K562 (cell line): ENCODE results near the gene GRWD1. TPM values are rescaled to one million over a fixed set of nuclear protein-coding genes. Genes with fewer than 3 reads are reported as not detected.

ENCODE experiments used
- ATAC-seq: fragments of 200-7000 bp; cut with Tn5 transposase; 3 replicates; pipeline ENCODE4 v1.9.1; 2020; ENCODE audit warnings: moderate library complexity
- BruUV-seq: library from RNA; stranded (reverse); fragments of 400-500 nt; replicated peaks from 2 replicates; lab custom pipeline; 2021; lab: Mats Ljungman, UMichigan
- CTCF ChIA-PET: fragments of 300-600 bp; formaldehyde crosslinking; extraction: SDS; loops from one replicate; lab custom pipeline; 2021; ENCODE audit warnings: low intra/inter-chr PET ratio; lab: Yijun Ruan, JAX
- POLR2A ChIA-PET: fragments of 300-600, 350-650 bp; sonication (Branson Sonifier 250); formaldehyde crosslinking; extraction: SDS; loops from one replicate; lab custom pipeline; 2021; ENCODE audit warnings: antibody characterized with exemption, inconsistent platforms; lab: Yijun Ruan, JAX
- DNase-seq, 4 experiments: peaks; one replicate each; pipeline versions ENCODE4 v3.0.0 to v3.0.0-alpha.2; 2011 to 2018; ENCODE audit warnings: low spot score in 3 of 4, mixed read lengths in 3 of 4; ENCODE audit errors: extremely low read depth in 1 of 4
- FAIRE-seq: peaks from 2 replicates; lab custom pipeline; 2011; peaks lifted over from hg19 to GRCh38; lab: Jason Lieb, UNC
- H2AFZ ChIP-seq: 2 replicates; pipeline ENCODE4 v1.6.0; 2011; ENCODE audit warnings: low read depth, low read length, control low read depth, inconsistent platforms
- H3K27ac ChIP-seq: fragments of 200-600 bp; 3 replicates; pipeline ENCODE4 v1.8.0; 2011; ENCODE audit warnings: low read depth, mild to moderate bottlenecking, control low read depth, inconsistent platforms, low read length, moderate library complexity, mixed read lengths; ENCODE audit errors: extremely low read depth
- H3K27me3 ChIP-seq, 2 experiments: fragments of 300-600 bp in 1 of 2; 2 replicates in 1 of 2; 3 replicates in 1 of 2; pipeline versions ENCODE4 v1.6.0 to v1.8.0; 2011; ENCODE audit warnings: inconsistent platforms in 2 of 2, low read length in 2 of 2, mild to moderate bottlenecking in 1 of 2, mixed read lengths in 1 of 2, moderate library complexity in 1 of 2; ENCODE audit not compliant: control insufficient read depth in 2 of 2, insufficient read depth in 2 of 2
- H3K36me3 ChIP-seq: fragments of 300-600 bp; 3 replicates; pipeline ENCODE4 v1.8.0; 2011; ENCODE audit warnings: mild to moderate bottlenecking, low read length, inconsistent platforms; ENCODE audit not compliant: control insufficient read depth, insufficient read depth
- H3K4me1 ChIP-seq, 2 experiments: fragments of 200-600 bp in 1 of 2; replicated peaks in 1 of 2; 2 replicates in 1 of 2; 3 replicates in 1 of 2; pipeline versions ENCODE4 v1.5.1 to v1.8.0; 2011; ENCODE audit warnings: inconsistent platforms in 2 of 2, low read length in 2 of 2, mild to moderate bottlenecking in 1 of 2, mixed read lengths in 1 of 2, moderate library complexity in 1 of 2; ENCODE audit not compliant: control insufficient read depth in 2 of 2, insufficient read depth in 2 of 2
- H3K4me2 ChIP-seq: 2 replicates; pipeline ENCODE4 v1.6.1; 2011; ENCODE audit warnings: low read length, control low read depth, inconsistent platforms, mixed read lengths; ENCODE audit not compliant: insufficient read depth
- H3K4me3 ChIP-seq: fragments of 200-600 bp; sonication (generic), shearing (Covaris generic); 2 replicates; pipeline ENCODE4 v1.5.1; 2016; ENCODE audit warnings: control low read depth, inconsistent platforms
- H3K79me2 ChIP-seq: fragments of 200-600 bp; 3 replicates; pipeline ENCODE4 v1.8.0; 2011; ENCODE audit warnings: low read length, inconsistent platforms; ENCODE audit not compliant: control insufficient read depth, insufficient read depth
- H3K9ac ChIP-seq, 2 experiments: 2 replicates each; pipeline versions ENCODE4 v1.6.0 to v1.6.1; 2011; ENCODE audit warnings: low read depth in 2 of 2, low read length in 2 of 2, control low read depth in 1 of 2, inconsistent platforms in 1 of 2, mild to moderate bottlenecking in 1 of 2, mixed read lengths in 1 of 2; ENCODE audit not compliant: insufficient read depth in 1 of 2
- H3K9me1 ChIP-seq: one replicate; pipeline ENCODE4 v1.6.0; 2011; ENCODE audit warnings: inconsistent platforms, mild to moderate bottlenecking, low read length, moderate library complexity; ENCODE audit not compliant: control insufficient read depth, insufficient read depth
- H3K9me3 ChIP-seq: replicated peaks from 2 replicates; pipeline ENCODE4 v1.5.1; 2011; ENCODE audit warnings: low read depth, low read length, inconsistent platforms; ENCODE audit not compliant: control insufficient read depth, insufficient read depth
- H4K20me1 ChIP-seq: replicated peaks from 2 replicates; pipeline ENCODE4 v1.6.1; 2011; ENCODE audit warnings: low read length, inconsistent platforms, mixed read lengths; ENCODE audit not compliant: control insufficient read depth, insufficient read depth
- POLR2B ChIP-seq: fragments of 450-650 bp; IDR thresholded peaks from 2 replicates; pipeline ENCODE4 v1.6.1; 2018; ENCODE audit warnings: low read depth; ENCODE audit not compliant: partially characterized antibody
- POLR2G ChIP-seq: fragments of 200-400 bp; formaldehyde crosslinking; IDR thresholded peaks from 2 replicates; pipeline ENCODE4 v1.6.1; 2017; ENCODE audit warnings: low read depth, mild to moderate bottlenecking, antibody characterized with exemption, low read length, moderate library complexity
- RBFOX2 ChIP-seq: fragments of 200-400 bp; formaldehyde crosslinking; IDR thresholded peaks from 2 replicates; pipeline ENCODE4 v1.6.1; 2017; ENCODE audit warnings: low read depth, mild to moderate bottlenecking, low read length, moderate library complexity
- SRSF7 ChIP-seq: fragments of 200-400 bp; formaldehyde crosslinking; optimal IDR thresholded peaks from 2 replicates; pipeline ENCODE3; 2017; ENCODE audit warnings: mild to moderate bottlenecking, low read depth, low read length
- TCF7 ChIP-seq: sonication (generic); IDR thresholded peaks from 2 replicates; pipeline ENCODE4 v1.6.1; 2016; ENCODE audit warnings: antibody characterized with exemption, borderline replicate concordance
- WGBS: fragments of 100-300 bp; shearing (Covaris generic); methylation state at CpG from one replicate; pipeline ENCODE4 v1.1.6; 2016; ENCODE audit warnings: low coverage, mixed read lengths; ENCODE audit not compliant: insufficient coverage; ENCODE audit errors: missing lambda C conversion rate; 5-methylcytosine and 5-hydroxymethylcytosine counted together
- in situ Hi-C: fragments of 300-500 bp; cut with MboI; formaldehyde crosslinking; loops from 4 replicates; pipeline ENCODE4 v1.15.0; 2018; ENCODE audit warnings: inconsistent platforms, mixed read lengths
- intact Hi-C: fragments of 100-400 bp; cut with micrococcal nuclease; formaldehyde crosslinking; loops from 2 replicates; pipeline ENCODE4 v1.14.2; 2022
- polyA plus RNA-seq, 8 experiments: library from polyadenylated mRNA; depleted of rRNA in 4 of 8; stranded (reverse) in 5 of 8; unstranded in 3 of 8; fragments of >200 nt; fragmentation: Nextera tagmentation in 2 of 8; fragmentation: Illumina TruSeq in 1 of 8; extraction: Ambion mirVana in 2 of 8; extraction: Trizol in 1 of 8; gene quantifications; 2 replicates each; pipeline versions ENCODE4 v1.2.1 to v1.2.3, GENCODE V29; 2011 to 2014; ENCODE audit warnings: inconsistent platforms in 1 of 8, missing spikeins in 1 of 8
- total RNA-seq, 7 experiments: library from RNA; depleted of rRNA in 6 of 7; stranded (reverse); fragments of >200 nt in 6 of 7; fragmentation: Illumina TruSeq in 2 of 7; extraction: Trizol in 2 of 7; gene quantifications; 2 replicates each; pipeline versions ENCODE4 v1.2.1 to v1.2.3, GENCODE V29; 2011 to 2021; ENCODE audit warnings: low replicate concordance in 1 of 7
- TF ChIP-seq, protein P1 (sequence below): IDR thresholded peaks from 2 replicates; pipeline ENCODE4 v1.6.1; 2014; ENCODE audit warnings: antibody characterized with exemption
- TF ChIP-seq, protein P2 (sequence below): sonication (generic); formaldehyde crosslinking; IDR thresholded peaks from 2 replicates; pipeline ENCODE4 v1.8.0; 2022; ENCODE audit warnings: mild to moderate bottlenecking, missing genetic modification reagents
- TF ChIP-seq, protein P3 (sequence below): fragments of 250-450 bp; sonication (Bioruptor Pico); IDR thresholded peaks from 2 replicates; pipeline ENCODE4 v1.4.0; 2020; ENCODE audit warnings: borderline replicate concordance
- TF ChIP-seq, protein P4 (sequence below): sonication (generic); formaldehyde crosslinking; IDR thresholded peaks from 2 replicates; pipeline ENCODE4 v1.8.0; 2022; ENCODE audit warnings: mild to moderate bottlenecking, low read depth, missing genetic modification reagents

The GRWD1 gene
- total and polyA plus RNA-seq, 9 of the 15 experiments (the other 6 are each of a cell fraction or from before 2014, with no cell fraction given) = 1.5 to 87.2 (median 24.5) TPM

DNA sequence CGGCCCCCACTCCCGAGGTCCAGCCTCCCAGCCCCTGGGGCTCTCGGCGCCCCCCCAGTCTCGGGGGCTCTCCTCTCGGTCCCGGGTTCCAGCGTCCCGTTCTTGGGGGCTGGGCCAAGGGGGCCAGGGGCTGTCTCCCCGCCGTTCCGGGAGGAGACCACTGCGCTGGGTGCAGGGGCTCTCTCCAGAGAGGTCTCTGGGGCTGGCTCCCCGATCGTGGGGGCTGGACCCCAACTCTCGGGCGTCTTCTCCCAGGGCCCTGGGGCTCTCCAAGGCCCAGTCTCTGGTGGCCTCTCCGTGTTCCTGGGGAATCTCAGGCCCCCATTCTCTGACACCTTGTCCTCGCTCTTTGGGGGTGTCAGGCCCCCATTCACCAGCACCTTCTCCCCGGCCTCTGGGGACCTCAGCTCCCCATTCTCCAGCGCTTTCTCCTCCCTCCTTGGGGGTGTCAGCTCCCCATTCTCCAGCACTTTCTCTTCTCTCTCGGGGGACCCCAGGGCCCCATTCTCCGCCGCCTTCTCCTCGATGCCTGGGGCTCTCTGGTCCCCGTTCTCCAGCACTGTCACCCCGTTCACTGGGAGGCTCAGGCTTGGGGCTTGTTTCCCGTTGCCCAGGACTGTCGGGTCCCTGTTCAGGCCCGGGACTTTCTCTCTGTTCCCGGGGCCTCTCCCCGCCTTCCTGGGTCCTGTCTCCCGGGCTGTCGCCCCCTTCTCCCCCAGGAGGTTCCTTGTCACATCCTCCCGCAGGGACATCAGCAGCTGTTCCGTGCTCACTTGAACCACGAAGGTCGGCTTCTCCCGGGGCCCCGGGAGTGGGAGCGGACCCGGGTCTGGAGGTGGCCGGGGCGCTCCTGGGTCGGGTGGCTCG lies 52.2 kb downstream of the GRWD1 start:
- CTCF ChIA-PET = interaction anchor here (0.6 kb wide), 1 partner anchor 90 kb away, joined by 4 read pairs; no protein-coding TSS in a partner anchor
- Histone ChIP-seq H3K36me3 (peaks cover 3% of the 10 kb centered on the region; the same call in 1 of the 3 replicates), H3K4me3 (no peak overlapping the region), H3K27me3 (no peaks in the 10 kb centered on the region)
- POLR2A ChIA-PET = interaction anchor here (0.6 kb wide), 1 partner anchor 123 kb away, joined by 4 read pairs; no protein-coding TSS in a partner anchor
- in situ Hi-C loops = no loop called here
- TF ChIP-seq, protein P1, sequence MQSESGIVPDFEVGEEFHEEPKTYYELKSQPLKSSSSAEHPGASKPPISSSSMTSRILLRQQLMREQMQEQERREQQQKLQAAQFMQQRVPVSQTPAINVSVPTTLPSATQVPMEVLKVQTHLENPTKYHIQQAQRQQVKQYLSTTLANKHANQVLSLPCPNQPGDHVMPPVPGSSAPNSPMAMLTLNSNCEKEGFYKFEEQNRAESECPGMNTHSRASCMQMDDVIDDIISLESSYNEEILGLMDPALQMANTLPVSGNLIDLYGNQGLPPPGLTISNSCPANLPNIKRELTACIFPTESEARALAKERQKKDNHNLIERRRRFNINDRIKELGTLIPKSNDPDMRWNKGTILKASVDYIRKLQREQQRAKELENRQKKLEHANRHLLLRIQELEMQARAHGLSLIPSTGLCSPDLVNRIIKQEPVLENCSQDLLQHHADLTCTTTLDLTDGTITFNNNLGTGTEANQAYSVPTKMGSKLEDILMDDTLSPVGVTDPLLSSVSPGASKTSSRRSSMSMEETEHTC = no peak
- TF ChIP-seq POLR2B (no peak), RBFOX2 (peak; percentile 54; the same call in 1 of the 2 replicates), TCF7 (no peak), SRSF7 (no peak), POLR2G (peak; percentile 46; the same call in 1 of the 2 replicates)
- TF ChIP-seq, protein P2, sequence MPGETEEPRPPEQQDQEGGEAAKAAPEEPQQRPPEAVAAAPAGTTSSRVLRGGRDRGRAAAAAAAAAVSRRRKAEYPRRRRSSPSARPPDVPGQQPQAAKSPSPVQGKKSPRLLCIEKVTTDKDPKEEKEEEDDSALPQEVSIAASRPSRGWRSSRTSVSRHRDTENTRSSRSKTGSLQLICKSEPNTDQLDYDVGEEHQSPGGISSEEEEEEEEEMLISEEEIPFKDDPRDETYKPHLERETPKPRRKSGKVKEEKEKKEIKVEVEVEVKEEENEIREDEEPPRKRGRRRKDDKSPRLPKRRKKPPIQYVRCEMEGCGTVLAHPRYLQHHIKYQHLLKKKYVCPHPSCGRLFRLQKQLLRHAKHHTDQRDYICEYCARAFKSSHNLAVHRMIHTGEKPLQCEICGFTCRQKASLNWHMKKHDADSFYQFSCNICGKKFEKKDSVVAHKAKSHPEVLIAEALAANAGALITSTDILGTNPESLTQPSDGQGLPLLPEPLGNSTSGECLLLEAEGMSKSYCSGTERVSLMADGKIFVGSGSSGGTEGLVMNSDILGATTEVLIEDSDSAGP (CRISPR knock-in tag) = no peak
- TF ChIP-seq, protein P3, sequence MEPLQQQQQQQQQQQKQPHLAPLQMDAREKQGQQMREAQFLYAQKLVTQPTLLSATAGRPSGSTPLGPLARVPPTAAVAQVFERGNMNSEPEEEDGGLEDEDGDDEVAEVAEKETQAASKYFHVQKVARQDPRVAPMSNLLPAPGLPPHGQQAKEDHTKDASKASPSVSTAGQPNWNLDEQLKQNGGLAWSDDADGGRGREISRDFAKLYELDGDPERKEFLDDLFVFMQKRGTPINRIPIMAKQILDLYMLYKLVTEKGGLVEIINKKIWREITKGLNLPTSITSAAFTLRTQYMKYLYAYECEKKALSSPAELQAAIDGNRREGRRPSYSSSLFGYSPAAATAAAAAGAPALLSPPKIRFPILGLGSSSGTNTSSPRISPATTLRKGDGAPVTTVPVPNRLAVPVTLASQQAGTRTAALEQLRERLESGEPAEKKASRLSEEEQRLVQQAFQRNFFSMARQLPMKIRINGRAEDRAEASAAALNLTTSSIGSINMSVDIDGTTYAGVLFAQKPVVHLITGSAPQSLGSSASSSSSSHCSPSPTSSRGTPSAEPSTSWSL (CRISPR knock-in tag) = no peak
- TF ChIP-seq, protein P4, sequence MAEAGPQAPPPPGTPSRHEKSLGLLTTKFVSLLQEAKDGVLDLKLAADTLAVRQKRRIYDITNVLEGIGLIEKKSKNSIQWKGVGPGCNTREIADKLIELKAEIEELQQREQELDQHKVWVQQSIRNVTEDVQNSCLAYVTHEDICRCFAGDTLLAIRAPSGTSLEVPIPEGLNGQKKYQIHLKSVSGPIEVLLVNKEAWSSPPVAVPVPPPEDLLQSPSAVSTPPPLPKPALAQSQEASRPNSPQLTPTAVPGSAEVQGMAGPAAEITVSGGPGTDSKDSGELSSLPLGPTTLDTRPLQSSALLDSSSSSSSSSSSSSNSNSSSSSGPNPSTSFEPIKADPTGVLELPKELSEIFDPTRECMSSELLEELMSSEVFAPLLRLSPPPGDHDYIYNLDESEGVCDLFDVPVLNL (CRISPR knock-in tag) = no peak
- TF ChIP-seq, all 486 proteins: peak for 2
- ATAC-seq (no peak), FAIRE-seq (no peak), DNase-seq (no peak)
- Histone ChIP-seq H2AFZ (no peak overlapping the region), H3K27ac (no peak overlapping the region), H4K20me1 (no peaks in the 10 kb centered on the region), H3K9me1 (peaks cover 3% of the 10 kb centered on the region), H3K4me2 (no peak overlapping the region), H3K4me1 (peaks cover 17 to 61% of the 10 kb centered on the region in 2 experiments; a peak in 4 of 5 replicates), H3K79me2 (peaks cover 14% of the 10 kb centered on the region; the same call in 2 of the 3 replicates), H3K9ac (no peak overlapping the region), H3K9me3 (no peaks in the 10 kb centered on the region)
- WGBS = 87% methylated on average over 17 of the region's 46 CpGs
- BruUV-seq = no TSS peak
- intact Hi-C loops = loop anchor here (10.0 kb wide), 1 partner anchor 103 kb away; the partner anchor contains the start of genes GRIN2D and KDELR1
